Islet of Langerhans (tissue), 1 donor: ENCODE data around the gene CRADD.
"Not testable (repeated sequence)": the region's sequence is repeated elsewhere in the genome, so short reads cannot be mapped to it uniquely, and the experiment has no call there.

Experiments used
- FAIRE-seq: peaks from one replicate; lab custom pipeline; 2011; peaks lifted over from hg19 to GRCh38; lab: Jason Lieb, UNC

The CRADD gene

DNA sequence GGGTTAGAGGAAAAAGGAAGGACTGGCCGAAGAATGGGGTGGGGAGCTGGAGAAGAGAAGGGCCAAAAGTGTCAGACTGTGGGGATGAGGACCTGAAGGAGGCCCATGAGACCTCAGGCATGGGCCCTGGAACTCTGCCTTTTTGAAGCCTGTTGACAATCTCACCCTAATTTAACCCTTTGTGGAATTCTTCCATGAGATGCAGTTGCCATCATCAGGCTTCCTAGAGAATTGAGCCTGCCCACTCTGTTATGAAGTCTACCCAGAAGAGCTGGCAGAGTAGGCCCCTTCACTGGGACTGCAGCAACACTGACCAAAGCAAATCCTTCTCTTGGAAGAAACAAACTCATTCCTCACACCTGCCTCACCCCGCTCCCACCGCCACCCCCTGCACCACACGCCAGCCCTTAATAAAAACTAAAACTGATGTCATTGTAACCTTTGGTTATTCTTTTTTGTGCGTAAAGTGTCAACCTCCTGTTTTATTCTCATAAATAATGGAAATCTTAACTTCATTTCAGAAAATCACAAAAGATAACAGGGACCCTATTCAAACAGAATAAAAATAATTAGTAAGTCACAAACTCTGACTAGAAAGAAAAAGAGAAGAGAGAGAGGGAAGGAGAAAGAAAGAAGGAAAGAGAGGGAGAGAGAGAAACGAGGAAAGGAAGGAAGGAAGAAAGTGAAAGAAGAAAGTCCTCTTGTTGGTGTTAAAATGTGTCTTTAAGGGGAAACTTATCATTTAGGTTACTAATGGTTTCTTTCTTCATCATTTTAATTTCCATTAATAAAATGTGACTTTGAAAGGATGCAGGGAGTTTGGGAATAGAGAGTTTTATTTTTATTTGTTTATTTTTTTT is 61.3 kb downstream of the CRADD start:
- FAIRE-seq = no peak

DNA sequence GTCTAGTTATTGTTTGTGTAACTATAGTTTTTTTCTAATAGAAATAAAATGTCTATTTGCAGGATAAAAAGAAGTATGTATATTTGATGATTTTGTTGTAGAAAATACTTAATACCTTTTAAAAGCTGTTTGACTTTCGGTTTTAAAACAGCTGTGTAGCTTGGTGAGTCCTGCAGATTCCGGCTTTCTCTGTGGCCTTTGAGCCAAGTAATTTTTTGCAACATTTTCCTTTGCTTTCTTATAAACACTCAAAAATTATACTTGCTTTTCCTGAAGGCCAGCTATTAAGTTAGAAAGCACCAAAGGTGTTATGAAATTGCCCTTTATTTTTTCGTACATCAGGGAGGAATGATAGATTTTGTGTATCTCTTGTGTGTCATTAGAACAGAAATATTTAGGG is 63.6 kb downstream of the CRADD start:
- peak; percentile 41 for FAIRE-seq

DNA sequence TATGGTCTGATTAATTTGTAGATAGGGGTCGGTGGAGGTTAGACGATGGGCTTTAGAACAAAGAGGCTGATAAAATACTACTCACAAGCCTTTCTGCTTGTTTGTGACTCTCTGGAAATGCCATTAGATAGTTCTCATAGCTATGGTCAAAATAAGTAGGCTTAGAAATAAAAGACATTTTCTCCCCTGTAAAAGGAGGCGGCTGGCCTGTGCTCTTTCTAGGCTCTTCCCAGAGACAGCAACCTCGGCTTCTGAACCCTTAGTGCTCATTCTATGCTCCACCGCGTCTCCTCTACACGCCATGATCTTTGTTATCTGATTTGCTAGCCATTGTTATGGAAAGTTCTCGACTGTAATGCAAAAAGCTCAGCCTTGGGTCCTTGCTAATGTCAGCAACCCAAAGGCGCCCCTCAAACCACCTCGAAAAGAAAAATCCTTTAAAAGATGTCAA is 64.5 kb downstream of the CRADD start:
- FAIRE-seq = peak; percentile 77

DNA sequence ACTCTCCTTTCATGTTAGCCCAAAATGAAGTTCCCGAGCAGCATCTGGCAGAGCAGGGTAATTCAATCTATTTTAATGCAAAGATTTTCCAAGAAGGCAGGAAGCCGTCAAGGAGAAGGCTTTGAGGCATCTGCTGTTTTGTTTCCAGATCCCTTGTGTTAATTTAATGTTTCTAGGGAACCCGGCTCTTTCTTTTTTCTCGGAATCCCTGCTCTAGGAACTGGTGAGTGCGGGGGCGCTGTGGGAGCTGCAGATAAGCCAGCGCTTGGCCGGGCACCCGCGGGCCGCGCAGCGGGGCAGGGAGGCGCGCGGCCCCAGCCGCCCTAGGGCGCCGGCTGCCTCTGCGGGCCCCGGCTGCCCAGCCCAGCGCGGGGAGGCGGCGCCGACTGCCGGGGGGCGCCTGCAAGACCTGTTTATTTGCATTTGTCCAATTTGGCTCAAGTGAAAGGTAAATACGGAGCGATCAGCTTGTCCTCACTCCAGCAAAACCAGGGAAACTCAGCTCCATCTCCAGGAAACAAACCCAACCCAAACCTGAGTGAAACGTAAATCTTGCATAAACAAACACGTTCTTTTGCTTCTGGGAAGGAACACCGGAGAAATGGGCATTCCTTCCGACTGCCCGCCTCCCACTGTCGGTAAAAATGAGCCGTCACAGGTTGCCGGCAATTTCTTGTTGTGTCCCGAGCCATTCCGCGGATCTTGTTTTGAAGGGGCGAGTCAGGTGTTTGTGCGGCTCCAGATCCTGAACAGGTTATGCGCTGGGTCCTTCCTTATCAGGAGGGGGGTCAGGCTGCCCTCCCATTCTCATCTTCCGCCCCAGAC is 65.1 kb downstream of the CRADD start:
- peak; percentile 73 for FAIRE-seq

DNA sequence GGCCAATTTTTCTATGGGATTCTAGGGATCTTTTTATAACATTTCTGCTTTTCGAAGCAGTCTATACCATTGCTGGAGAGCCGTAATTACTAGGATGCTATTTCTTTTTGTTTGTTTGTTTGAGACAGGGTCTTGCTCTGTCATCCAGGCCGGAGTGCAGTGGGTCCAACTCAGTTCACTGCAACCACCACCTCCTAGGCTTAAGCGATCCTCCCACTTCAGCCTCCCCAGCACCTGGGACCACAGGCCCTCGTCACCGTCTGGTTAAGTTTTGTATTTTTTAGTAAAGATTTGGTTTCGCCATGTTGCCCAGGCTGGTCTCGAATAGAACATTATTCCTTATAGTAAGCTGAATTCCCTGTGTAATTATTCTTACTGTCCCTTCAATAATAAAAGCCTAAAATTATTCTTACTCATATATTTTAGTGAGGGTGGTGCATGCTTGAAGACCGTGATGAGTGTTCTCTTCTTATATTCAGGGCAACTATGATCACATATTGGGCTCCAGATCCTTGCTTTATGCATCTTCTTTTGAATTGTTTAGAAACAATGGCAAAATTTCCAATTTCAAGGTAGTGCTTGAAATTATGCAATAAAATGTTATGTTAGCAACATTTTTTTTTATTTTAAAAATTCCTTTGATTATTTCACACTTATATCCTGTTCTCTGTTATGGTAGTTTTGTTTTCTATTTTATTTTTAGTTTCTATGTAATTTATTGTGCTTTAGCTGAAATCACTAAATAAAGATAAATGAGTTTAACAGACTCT is 66.2 kb downstream of the CRADD start:
- FAIRE-seq = no peak

DNA sequence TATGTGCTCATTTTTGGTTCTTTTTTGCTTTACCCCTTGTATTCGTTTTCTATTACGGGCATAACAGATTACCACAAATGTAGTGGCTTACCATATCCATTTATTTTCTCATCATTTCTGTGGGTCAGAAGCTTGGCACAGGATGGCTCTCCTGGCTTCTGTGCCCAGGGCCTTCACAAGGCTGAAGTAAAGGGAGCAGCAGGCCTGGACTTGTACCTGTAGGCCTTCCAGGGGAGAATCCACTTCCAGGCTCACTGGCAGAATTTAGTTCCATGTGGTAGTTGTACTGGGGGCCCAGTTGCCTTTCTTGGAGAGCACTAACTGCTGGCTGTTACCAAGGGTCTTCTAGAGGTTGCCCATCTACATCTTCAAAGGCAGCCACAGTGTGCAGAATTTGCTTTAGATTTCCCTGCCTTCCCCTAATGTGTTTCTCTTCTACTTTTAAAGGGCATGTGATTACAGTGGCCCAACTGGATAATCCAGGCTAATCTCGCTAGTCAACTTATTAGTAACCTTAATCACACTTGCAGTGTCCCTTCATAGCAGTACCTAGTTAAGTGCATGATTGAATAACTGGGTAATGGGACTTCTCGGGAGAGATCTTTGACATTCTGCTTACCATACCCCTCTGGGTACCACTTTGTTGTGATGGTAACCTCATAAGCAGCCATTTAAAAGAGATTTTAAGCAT is 67.0 kb downstream of the CRADD start:
- no peak for FAIRE-seq

DNA sequence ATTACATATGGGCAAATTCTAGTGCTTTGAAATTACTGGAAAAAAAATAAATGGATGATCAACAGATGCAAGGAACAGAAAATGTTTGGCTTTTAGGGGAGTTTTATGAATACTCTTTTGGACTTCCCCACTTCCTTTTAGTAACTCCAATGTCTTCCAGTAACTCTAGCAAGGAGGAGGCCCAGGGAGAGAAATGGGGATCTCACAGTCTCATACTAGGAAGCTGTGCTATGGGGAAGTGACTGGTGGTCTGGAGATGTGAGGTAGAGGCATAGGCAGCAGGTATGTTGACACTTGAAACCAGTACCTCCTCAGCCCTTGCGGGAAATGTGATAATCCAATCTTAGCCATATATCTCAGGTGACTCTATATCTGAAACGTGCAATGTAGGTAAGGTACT is 68.1 kb downstream of the CRADD start:
- no peak for FAIRE-seq

DNA sequence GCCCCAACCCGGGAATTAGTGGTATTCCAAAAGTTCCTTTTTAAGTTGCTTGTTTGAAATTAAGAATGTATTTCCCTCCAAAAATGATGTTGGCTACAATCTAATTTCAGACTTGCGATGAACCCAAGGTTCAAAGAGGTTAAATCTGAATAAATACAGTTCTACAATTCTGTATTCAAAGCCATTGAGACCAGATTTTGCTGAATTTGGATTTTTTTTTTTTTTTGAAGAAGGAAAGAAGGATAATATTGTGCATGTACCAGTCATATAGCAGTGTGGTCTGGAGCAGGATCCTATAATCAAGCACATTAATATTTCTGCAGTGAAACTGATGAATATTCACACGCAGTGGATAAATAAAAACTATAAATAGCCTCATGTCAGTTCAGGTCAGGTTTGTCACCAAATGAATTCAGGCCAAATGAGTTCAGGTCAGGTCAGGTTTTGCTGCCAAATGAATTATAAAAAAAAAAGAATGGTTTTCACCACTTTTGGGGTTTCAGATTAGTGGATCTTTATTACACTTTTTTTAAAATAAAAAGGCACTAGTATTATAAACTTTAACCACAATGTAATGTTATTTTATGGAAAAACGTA is 69.5 kb downstream of the CRADD start:
- peak; percentile 77 for FAIRE-seq

DNA sequence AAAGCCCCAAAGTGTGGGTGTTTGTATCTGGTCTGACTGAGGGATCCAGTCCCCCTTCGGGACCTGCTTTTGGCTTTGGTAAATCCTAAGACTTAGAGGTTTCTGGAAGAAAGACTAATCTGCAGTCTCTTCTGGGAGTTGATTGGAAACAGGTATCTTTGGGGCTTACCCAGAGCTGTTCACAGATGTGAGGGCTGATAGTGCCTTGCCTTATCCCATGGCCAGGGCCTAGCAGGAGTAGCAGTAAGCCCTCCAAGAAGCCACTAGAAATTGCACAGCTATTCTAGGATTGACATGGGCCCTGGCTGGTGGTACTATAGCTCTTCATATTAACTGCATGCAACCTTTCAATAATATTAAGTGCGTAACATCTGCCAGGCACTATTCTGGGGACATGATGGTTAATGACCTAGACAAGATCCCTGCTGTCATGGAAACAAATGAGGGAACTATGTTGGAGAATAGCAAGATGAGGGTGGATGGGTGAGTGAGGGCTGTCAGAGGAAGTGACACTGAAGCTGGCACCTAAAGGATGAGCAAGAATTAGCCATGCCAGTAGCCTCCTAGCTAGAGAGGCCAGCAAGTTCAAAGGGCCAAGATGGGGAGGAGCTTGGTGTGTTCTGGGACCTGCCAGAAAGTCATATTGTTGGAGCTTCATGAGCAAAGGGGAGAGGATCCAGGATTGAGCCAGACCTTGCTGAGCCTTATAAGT is 71.7 kb downstream of the CRADD start:
- FAIRE-seq = no peak

DNA sequence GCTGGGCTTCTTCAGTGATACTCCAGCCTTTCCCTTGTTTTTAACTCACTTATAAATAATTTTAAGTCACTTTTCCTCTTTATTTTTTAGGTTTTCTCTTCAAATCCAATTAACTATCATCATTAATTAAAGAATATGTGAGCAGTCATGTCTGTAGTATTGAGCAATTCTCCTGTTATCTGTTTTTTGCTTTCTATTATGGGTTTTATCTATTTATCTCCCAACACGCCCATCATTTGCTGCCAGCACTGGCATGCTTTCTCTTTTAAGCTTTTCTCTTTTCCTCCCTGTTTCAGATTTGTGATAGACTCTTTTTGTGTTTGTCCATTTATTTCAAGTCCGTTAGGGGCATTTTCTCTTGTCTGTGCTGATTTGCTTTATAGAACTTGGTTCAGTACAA is 72.3 kb downstream of the CRADD start:
- no peak for FAIRE-seq

DNA sequence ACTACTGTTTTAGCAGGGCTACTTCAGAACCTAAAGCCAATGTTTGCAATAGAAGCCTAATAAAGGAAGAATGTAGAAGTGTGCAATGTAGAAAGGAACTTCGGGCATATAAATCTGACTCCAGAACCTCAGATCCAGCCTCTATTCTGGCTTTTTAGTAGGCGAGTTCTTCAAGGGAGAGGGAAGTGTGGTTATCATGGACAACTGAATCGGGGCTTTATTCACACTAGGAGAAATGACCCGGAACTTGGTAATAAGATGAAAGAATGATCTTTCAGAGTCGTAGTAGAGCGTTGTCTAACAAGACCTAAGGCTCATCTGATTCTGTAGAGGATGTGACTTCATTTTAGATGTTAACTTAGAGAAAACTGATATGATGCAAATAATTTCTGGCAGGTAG is 72.9 kb downstream of the CRADD start:
- no peak for FAIRE-seq

DNA sequence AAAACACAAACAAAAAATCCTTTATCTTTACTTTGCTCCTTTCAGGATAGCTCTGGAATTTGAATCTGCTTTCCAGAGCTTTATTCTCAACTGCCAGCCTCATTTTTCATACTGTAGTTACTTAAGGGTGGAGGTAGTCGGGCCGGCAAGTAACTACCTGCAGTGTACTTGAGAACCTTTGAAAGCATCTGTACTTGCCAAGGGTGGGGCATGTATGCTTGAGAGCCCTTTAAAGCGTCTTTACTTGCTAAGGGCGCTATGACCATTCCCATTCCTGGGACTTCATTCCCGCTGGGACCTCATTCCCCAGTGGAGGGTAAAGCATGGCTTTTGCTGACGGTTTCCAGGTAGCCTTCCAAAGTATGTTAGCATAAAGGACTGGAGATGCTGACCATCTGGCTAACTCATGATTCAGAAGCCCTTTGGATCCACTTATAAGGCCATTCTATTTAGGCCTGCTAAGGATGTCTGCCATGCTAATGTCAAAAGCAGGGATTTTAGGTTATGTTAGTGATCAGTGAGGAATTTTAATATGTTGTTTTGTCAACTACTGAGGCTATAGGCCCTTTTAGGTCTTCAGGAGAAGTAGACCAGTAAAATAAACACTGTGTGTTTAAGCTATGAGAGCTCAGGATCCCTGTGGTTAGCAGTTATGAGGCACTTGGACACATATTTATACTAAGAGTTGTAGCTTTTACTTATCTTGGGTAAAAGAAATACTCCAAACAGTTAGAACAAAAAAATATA is 74.9 kb downstream of the CRADD start:
- FAIRE-seq = no peak

DNA sequence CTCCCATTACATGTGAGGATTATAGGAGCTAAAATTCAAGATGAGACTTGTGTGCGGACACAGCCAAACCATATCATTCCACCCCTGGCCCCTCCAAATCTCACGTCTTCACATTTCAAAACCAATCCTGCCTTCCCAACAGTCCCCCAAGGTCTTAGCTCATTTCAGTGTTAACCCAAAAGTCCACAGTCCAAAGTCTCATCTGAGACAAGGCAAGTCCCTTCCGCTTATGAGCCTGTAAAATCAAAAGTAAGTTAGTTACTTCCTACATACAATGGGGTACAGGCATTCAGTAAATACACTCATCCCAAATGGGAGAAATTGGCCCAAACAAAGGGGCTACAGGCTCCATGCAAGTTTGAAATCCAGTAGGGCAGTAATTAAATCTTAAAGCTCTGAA is 76.1 kb downstream of the CRADD start:
- FAIRE-seq = no peak

DNA sequence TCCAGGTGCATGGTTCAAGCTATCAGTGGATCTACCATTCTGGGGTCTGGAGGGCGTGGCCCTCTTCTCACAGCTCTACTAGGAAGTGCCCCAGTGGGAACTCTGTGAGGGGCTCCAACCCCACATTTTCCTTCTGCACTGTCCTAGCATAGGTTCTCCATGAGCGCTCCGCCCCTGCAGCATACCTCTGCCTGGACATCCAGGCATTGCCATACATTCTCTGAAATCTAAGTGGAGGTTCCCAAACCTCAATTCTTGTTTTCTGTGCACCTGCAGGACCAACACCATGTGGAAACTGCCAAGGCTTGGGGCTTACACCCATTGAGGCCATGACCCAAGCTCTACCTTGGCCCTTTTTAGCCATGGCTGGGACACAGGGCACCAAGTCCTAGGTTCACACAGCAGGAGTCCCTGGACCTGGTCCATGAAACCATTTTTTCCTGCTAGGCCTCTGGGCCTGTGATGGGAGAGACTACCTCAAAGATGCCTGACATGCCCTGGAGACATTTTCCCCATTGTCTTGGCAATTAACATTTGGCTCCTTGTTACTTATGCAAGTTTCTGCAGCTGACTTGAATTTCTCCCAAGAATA is 76.8 kb downstream of the CRADD start:
- FAIRE-seq = no peak

DNA sequence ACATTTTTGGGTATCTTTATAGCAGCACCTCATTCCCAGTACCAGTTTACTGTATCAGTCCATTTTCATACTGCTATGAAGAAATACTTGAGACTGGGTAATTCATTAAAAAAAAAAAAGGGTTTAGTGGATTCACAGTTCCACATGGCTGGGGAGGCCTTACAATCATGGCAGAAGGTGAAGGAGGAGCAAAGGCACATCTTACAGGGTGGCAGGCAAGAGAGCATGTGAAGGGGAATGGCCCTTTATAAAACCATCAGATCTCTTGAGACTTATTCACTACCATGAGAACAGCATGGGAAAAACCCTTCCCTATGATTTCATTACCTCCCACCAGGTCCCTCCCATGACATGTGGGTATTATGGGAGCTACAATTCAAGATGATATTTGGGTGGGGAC is 77.7 kb downstream of the CRADD start:
- not testable (repeated sequence) for FAIRE-seq

DNA sequence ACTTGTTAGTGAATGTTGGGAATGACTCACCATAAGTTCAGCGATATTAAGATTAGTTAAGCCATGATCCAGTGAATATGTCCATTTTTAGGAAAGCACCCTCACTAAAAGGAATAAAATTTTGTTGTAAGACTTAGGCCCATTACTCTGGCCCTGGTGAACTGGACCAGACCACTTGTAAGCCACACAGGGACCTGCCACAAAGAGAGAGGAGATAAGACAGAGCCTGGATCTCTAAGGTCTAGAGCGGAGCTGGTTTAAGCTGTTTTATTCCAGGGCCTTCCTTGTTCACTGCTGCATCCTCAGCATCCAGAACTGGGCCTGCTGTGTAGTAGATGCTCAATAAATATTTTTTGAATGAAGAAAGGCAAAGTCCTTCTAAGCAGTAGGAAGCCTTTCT is 79.1 kb downstream of the CRADD start:
- no peak for FAIRE-seq

DNA sequence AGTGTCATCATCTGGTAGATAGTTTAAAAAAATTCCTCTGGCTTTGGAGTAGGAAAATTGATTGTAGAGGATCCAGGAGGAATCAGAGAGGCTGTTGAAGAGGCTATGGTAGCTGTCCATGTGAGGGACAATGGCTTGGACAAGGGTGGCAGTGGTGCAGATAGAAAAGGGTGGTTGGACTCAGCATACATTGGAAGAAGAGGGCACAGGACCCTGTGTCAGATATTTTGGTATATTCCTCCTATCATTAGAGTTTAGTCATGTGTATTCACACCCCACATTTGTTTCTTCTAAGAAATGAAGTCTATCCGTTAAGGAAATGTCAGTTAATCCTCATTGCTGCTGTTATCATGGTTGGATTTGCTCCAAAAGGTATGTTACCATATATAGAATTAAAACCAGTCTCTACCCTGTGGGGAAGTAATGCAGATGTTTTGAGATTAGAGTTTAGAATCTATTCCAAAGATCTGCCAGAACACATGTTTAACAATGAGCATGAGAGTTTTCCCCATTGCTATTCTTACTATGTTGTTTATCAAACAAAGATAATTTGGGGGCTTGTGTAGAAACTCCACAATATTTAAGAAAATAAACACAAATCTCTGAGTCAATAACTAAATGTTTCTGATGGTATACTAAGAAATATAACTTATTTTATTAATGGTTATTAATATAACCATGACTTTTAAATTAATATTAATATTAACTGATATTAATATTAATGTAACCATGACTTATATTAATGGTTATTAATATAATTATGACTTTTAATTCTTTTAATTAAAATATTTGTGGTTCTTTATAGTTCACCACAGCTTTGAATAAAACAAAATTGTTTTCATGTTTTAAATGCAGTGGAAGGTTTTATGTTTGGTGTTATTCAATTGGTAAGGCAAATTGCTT is 80.9 kb downstream of the CRADD start:
- FAIRE-seq = peak; percentile 38

DNA sequence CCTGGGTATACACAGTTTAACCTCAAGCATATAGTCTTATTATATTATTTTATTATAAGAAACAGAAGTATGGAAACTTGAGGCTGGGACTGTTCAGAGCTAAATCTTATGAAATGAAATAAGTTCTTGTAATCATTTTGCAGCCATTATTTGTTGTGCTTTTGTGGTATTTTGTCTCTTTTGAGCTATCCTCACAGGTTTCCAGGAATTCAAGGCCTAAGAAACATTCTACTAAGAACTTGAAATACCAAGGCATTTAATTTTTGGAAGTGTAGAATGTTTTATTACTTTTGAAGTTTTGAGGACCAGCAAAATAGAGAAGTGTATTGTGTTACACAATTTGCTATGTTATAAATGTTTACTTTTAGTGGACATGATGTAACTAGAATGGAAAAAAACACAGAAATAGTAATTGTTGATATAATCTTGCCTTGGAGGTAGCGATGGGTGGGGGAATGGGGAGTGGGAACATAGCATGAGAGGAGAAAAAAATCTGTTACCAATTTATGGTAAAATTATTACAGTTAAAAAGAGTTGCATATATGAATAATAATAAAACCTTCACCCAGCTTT is 81.7 kb downstream of the CRADD start:
- FAIRE-seq = peak; percentile 55
